GM12878 (cell line): Measurements from ENCODE around the gene H19. TPM values are rescaled to one million over a fixed set of nuclear protein-coding genes. Genes with fewer than 3 reads are reported as not detected.

Source experiments
- ATAC-seq: fragments of 200-7000 bp; cut with Tn5 transposase; 3 replicates; pipeline ENCODE4 v1.9.1; 2020; ENCODE audit warnings: mild to moderate bottlenecking, moderate library complexity
- BruUV-seq: library from RNA; stranded (reverse); fragments of 400-500 nt; replicated peaks from 2 replicates; lab custom pipeline; 2021; lab: Mats Ljungman, UMichigan
- CTCF ChIA-PET: fragments of 300-600 bp; sonication (Branson Sonifier 250); formaldehyde crosslinking; extraction: SDS; loops from one replicate; lab custom pipeline; 2021; ENCODE audit warnings: inconsistent platforms; lab: Yijun Ruan, JAX
- POLR2A ChIA-PET: fragments of 350-600 bp; formaldehyde crosslinking; extraction: SDS; loops from one replicate; lab custom pipeline; 2021; ENCODE audit warnings: inconsistent platforms; lab: Charles Lee
- RAD21 ChIA-PET: fragments of 300-600 bp; sonication (Branson Sonifier 250); formaldehyde crosslinking; loops from one replicate; lab custom pipeline; 2023; ENCODE audit warnings: antibody characterized with exemption; ENCODE audit not compliant: unreplicated experiment; lab: Charles Lee
- SMC1A ChIA-PET: fragments of 300-600 bp; sonication (Branson Sonifier 250); formaldehyde crosslinking; loops from one replicate; lab custom pipeline; 2023; ENCODE audit not compliant: unreplicated experiment, uncharacterized antibody; lab: Charles Lee
- DNase-seq: peaks from one replicate; pipeline ENCODE4 v3.0.0-alpha.2; 2011; ENCODE audit warnings: low read depth, low spot score
- FAIRE-seq: peaks from 3 replicates; lab custom pipeline; 2011; peaks lifted over from hg19 to GRCh38; lab: Jason Lieb, UNC
- H2AFZ ChIP-seq: 2 replicates; pipeline ENCODE4 v1.6.0; 2011; ENCODE audit warnings: low read depth, low read length, control low read depth; ENCODE audit not compliant: control insufficient read depth
- H3K27ac ChIP-seq: 2 replicates; pipeline ENCODE4 v1.5.1; 2011; ENCODE audit warnings: control low read depth; ENCODE audit not compliant: control insufficient read depth, insufficient read depth
- H3K27me3 ChIP-seq, 2 experiments: replicated peaks in 1 of 2; 2 replicates each; pipeline versions ENCODE4 v1.6.0 to v1.6.1; 2011; ENCODE audit warnings: low read length in 1 of 2; ENCODE audit not compliant: control insufficient read depth in 2 of 2, insufficient read depth in 2 of 2
- H3K36me3 ChIP-seq, 2 experiments: 2 replicates each; pipeline ENCODE4 v1.5.1; 2011; ENCODE audit warnings: low read length in 1 of 2; ENCODE audit not compliant: control insufficient read depth in 2 of 2, insufficient read depth in 2 of 2
- H3K4me1 ChIP-seq: 2 replicates; pipeline ENCODE4 v1.6.1; 2011; ENCODE audit warnings: mild to moderate bottlenecking, low read length, moderate library complexity, mixed read lengths; ENCODE audit not compliant: control insufficient read depth, insufficient read depth
- H3K4me2 ChIP-seq: 2 replicates; pipeline ENCODE4 v1.6.0; 2011; ENCODE audit warnings: control low read depth; ENCODE audit not compliant: control insufficient read depth, insufficient read depth
- H3K4me3 ChIP-seq: fragments of 200-600 bp; sonication (generic); 2 replicates; pipeline ENCODE4 v1.5.1; 2016
- H3K79me2 ChIP-seq: 2 replicates; pipeline ENCODE4 v1.6.0; 2011; ENCODE audit warnings: low read length; ENCODE audit not compliant: control insufficient read depth, insufficient read depth
- H3K9ac ChIP-seq: 2 replicates; pipeline ENCODE4 v1.8.0; 2011; ENCODE audit warnings: low read length, control low read depth, mixed read lengths; ENCODE audit not compliant: control insufficient read depth, insufficient read depth
- H3K9me3 ChIP-seq: replicated peaks from 3 replicates; pipeline ENCODE4 v1.5.1; 2011; ENCODE audit warnings: mild to moderate bottlenecking, low read length; ENCODE audit not compliant: control insufficient read depth, insufficient read depth
- H4K20me1 ChIP-seq: 2 replicates; pipeline ENCODE4 v1.6.0; 2011; ENCODE audit not compliant: control insufficient read depth, insufficient read depth
- ATF3 ChIP-seq: IDR thresholded peaks from 2 replicates; pipeline ENCODE4 v1.6.1; 2011; ENCODE audit warnings: low read depth, mild to moderate bottlenecking, low read length, moderate library complexity, borderline replicate concordance; ENCODE audit errors: extremely low read depth
- DPF2 ChIP-seq: fragments of 450-650 bp; IDR thresholded peaks from 2 replicates; pipeline ENCODE4 v1.6.1; 2017; ENCODE audit warnings: mild to moderate bottlenecking
- JUNB ChIP-seq: IDR thresholded peaks from 2 replicates; pipeline ENCODE4 v1.6.1; 2016; ENCODE audit warnings: antibody characterized with exemption, mild to moderate bottlenecking
- MLLT1 ChIP-seq: fragments of 450-650 bp; IDR thresholded peaks from 2 replicates; pipeline ENCODE4 v1.6.1; 2016; ENCODE audit warnings: mild to moderate bottlenecking
- MTA2 ChIP-seq: fragments of 450-650 bp; IDR thresholded peaks from 2 replicates; pipeline ENCODE4 v1.6.1; 2016; ENCODE audit warnings: low read depth, mild to moderate bottlenecking, moderate library complexity
- NFYA ChIP-seq: IDR thresholded peaks from 2 replicates; pipeline ENCODE4 v1.6.1; 2011; ENCODE audit warnings: low read depth, mild to moderate bottlenecking, low read length, improper control_type of control experiment, borderline replicate concordance
- NR2C1 ChIP-seq: fragments of 450-650 bp; IDR thresholded peaks from 2 replicates; pipeline ENCODE4 v1.6.1; 2017; ENCODE audit warnings: antibody characterized with exemption, mild to moderate bottlenecking, moderate library complexity
- NRF1 ChIP-seq: conservative IDR thresholded peaks from 2 replicates; pipeline ENCODE4 v1.6.1; 2011; ENCODE audit warnings: mild to moderate bottlenecking, low read depth, low read length, improper control_type of control experiment
- POU2F2 ChIP-seq: IDR thresholded peaks from 3 replicates; pipeline ENCODE4 v1.6.1; 2011; ENCODE audit warnings: low read depth, mild to moderate bottlenecking, low read length, borderline replicate concordance
- SP1 ChIP-seq: IDR thresholded peaks from one replicate; pipeline ENCODE4 v1.6.1; 2011; ENCODE audit warnings: low read depth, low read length
- TCF12 ChIP-seq: IDR thresholded peaks from 2 replicates; pipeline ENCODE4 v1.6.1; 2011; ENCODE audit warnings: low read depth, mild to moderate bottlenecking, low read length
- TCF7 ChIP-seq: IDR thresholded peaks from 2 replicates; pipeline ENCODE4 v1.6.1; 2014; ENCODE audit warnings: antibody characterized with exemption, borderline replicate concordance
- YY1 ChIP-seq: IDR thresholded peaks from 2 replicates; pipeline ENCODE4 v1.6.1; 2011; ENCODE audit warnings: low read depth, mild to moderate bottlenecking, low read length
- WGBS: methylation state at CpG from one replicate; pipeline ENCODE4 v1.1.6; 2016; ENCODE audit warnings: low lambda C conversion rate; ENCODE audit not compliant: insufficient replicate concordance, insufficient coverage; ENCODE audit errors: missing lambda C conversion rate; 5-methylcytosine and 5-hydroxymethylcytosine counted together
- in situ Hi-C: fragments of 300-500 bp; cut with MboI; formaldehyde crosslinking; loops from 9 replicates; pipeline ENCODE4 v1.14.3; 2018; ENCODE audit warnings: mixed read lengths
- intact Hi-C: fragments of 100-400 bp; cut with micrococcal nuclease; formaldehyde crosslinking; loops from one replicate; pipeline ENCODE4 v1.14.2; 2022; ENCODE audit not compliant: unreplicated experiment
- polyA plus RNA-seq, 11 experiments: library from polyadenylated mRNA; depleted of rRNA in 4 of 11; unstranded in 6 of 11; stranded (reverse) in 5 of 11; fragments of >200 nt; fragmentation: Nextera tagmentation in 4 of 11; fragmentation: Illumina TruSeq in 1 of 11; extraction: Ambion mirVana in 4 of 11; extraction: Trizol in 1 of 11; gene quantifications; 1 replicate in 1 of 11; 2 replicates in 10 of 11; pipeline versions ENCODE4 v1.2.1 to v1.2.3, GENCODE V29; 2011 to 2016; ENCODE audit warnings: inconsistent platforms in 2 of 11, missing spikeins in 2 of 11, low read depth in 1 of 11
- total RNA-seq, 4 experiments: library from RNA; depleted of rRNA in 3 of 4; stranded (reverse); fragments of >200 nt in 3 of 4; fragmentation: Illumina TruSeq in 1 of 4; extraction: Trizol in 1 of 4; gene quantifications; 2 replicates each; pipeline versions ENCODE4 v1.2.1 to v1.2.3, GENCODE V29; 2013 to 2021
- TF ChIP-seq, protein P1 (sequence below): IDR thresholded peaks from 2 replicates; pipeline ENCODE4 v1.6.1; 2012; ENCODE audit warnings: improper control_type of control experiment, low read depth, low read length; ENCODE audit not compliant: insufficient replicate concordance

Gene H19
- total and polyA plus RNA-seq, 10 of the 15 experiments (the other 5 are each of a cell fraction or from before 2014, with no cell fraction given) = 0.04 to 1.2 (median 0.31) TPM; not detected in 6

DNA sequence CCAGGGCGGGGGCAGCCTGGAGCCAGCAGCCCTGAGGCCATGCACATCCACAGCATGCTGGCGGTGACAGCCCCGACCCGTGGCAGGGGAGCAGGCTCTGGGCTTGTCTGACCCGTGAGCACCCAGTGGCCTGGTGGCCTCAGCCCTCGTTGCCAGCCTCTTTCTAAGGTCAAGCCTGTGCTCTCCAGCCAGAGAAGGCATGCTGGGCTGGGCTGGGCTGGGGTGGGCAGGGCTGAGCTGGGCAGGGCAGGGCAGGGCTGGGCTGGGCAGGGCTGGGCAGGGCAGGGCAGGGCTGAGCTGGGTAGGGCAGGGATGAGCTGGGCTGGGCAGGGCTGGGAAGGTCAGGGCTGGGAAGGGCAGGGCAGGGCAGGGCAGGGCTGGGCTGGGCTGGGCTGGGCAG, 10.6 kb downstream of the H19 start:
- ChIA-PET CTCF (no interaction called here), RAD21 (no interaction called here)
- H3K4me3 ChIP-seq = no peak overlapping the region
- no peak overlapping the region for H3K27ac ChIP-seq
- no CpG with 5 or more reads among the region's 6 CpGs for WGBS
- no peaks in the 10 kb centered on the region for H3K27me3 ChIP-seq
- FAIRE-seq (no peak), ATAC-seq (no peak)
- H3K9ac ChIP-seq = no peak overlapping the region
- intact Hi-C loops = no loop called here
- no peaks in the 10 kb centered on the region for H3K9me3 ChIP-seq
- H4K20me1 ChIP-seq = no peaks in the 10 kb centered on the region
- no peak for TF ChIP-seq NFYA
- TF ChIP-seq YY1 = no peak
- TF ChIP-seq JUNB = no peak
- TF ChIP-seq NR2C1 = no peak
- no peak for TF ChIP-seq POU2F2
- no peak for TF ChIP-seq SP1
- no peak for TF ChIP-seq DPF2
- no peak for TF ChIP-seq MTA2
- TF ChIP-seq, protein P1, sequence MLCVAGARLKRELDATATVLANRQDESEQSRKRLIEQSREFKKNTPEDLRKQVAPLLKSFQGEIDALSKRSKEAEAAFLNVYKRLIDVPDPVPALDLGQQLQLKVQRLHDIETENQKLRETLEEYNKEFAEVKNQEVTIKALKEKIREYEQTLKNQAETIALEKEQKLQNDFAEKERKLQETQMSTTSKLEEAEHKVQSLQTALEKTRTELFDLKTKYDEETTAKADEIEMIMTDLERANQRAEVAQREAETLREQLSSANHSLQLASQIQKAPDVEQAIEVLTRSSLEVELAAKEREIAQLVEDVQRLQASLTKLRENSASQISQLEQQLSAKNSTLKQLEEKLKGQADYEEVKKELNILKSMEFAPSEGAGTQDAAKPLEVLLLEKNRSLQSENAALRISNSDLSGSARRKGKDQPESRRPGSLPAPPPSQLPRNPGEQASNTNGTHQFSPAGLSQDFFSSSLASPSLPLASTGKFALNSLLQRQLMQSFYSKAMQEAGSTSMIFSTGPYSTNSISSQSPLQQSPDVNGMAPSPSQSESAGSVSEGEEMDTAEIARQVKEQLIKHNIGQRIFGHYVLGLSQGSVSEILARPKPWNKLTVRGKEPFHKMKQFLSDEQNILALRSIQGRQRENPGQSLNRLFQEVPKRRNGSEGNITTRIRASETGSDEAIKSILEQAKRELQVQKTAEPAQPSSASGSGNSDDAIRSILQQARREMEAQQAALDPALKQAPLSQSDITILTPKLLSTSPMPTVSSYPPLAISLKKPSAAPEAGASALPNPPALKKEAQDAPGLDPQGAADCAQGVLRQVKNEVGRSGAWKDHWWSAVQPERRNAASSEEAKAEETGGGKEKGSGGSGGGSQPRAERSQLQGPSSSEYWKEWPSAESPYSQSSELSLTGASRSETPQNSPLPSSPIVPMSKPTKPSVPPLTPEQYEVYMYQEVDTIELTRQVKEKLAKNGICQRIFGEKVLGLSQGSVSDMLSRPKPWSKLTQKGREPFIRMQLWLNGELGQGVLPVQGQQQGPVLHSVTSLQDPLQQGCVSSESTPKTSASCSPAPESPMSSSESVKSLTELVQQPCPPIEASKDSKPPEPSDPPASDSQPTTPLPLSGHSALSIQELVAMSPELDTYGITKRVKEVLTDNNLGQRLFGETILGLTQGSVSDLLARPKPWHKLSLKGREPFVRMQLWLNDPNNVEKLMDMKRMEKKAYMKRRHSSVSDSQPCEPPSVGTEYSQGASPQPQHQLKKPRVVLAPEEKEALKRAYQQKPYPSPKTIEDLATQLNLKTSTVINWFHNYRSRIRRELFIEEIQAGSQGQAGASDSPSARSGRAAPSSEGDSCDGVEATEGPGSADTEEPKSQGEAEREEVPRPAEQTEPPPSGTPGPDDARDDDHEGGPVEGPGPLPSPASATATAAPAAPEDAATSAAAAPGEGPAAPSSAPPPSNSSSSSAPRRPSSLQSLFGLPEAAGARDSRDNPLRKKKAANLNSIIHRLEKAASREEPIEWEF = no peak
- no peak for TF ChIP-seq ATF3
- no peak for TF ChIP-seq TCF7
- TF ChIP-seq MLLT1 = no peak
- no peak for TF ChIP-seq NRF1
- no peak for TF ChIP-seq TCF12
- TF ChIP-seq, all 136 proteins: peak for 0
- no peak for DNase-seq
- Histone ChIP-seq H3K4me1 (no peaks in the 10 kb centered on the region), H3K79me2 (no peaks in the 10 kb centered on the region), H3K4me2 (no peak overlapping the region), H3K36me3 (no peaks in the 10 kb centered on the region), H2AFZ (no peak overlapping the region)
- ChIA-PET SMC1A (no interaction called here), POLR2A (no interaction called here)
- in situ Hi-C loops = no loop called here
- no TSS peak for BruUV-seq
